Activated CD4-positive, alpha-beta T cell treated with anti-CD3 and anti-CD28 coated beads for 36 hours (primary cell): Measurements from ENCODE around the gene EPB41L3. TPM values are rescaled to one million over a fixed set of nuclear protein-coding genes. Genes with fewer than 3 reads are reported as not detected.

Experiments
- ATAC-seq: fragments of 200-7000 bp; cut with Tn5 transposase; one replicate; pipeline ENCODE4 v1.10.0; 2021; ENCODE audit warnings: mild to moderate bottlenecking, moderate library complexity
- CTCF ChIA-PET: fragments of 350-600 bp; sonication (Branson Sonifier 250); formaldehyde crosslinking; loops from one replicate; lab custom pipeline; 2021; ENCODE audit warnings: antibody characterized with exemption; lab: Charles Lee
- POLR2A ChIA-PET: fragments of 350-600 bp; sonication (Branson Sonifier 250); formaldehyde crosslinking; loops from one replicate; lab custom pipeline; 2021; ENCODE audit warnings: antibody characterized with exemption, inconsistent platforms; lab: Charles Lee
- DNase-seq: peaks from one replicate; pipeline ENCODE4 v3.0.0-alpha.2; 2020
- H3K27ac Mint-ChIP-seq: one replicate; pipeline ENCODE4 v1.8.0; 2021; ENCODE audit warnings: mixed read lengths
- H3K27me3 Mint-ChIP-seq: one replicate; pipeline ENCODE4 v1.8.0; 2021; ENCODE audit warnings: mixed read lengths
- H3K36me3 Mint-ChIP-seq: one replicate; pipeline ENCODE4 v1.8.0; 2021; ENCODE audit warnings: low read depth, mixed read lengths
- H3K4me1 Mint-ChIP-seq: one replicate; pipeline ENCODE4 v1.8.0; 2021; ENCODE audit warnings: mixed read lengths
- H3K4me3 Mint-ChIP-seq: one replicate; pipeline ENCODE4 v1.8.0; 2021; ENCODE audit warnings: mild to moderate bottlenecking, moderate library complexity, mixed read lengths
- H3K9me3 Mint-ChIP-seq: one replicate; pipeline ENCODE4 v1.8.0; 2021; ENCODE audit warnings: low read depth, mixed read lengths
- intact Hi-C, 2 experiments: fragments of 100-400 bp; cut with DNase I in 1 of 2; cut with micrococcal nuclease in 1 of 2; formaldehyde crosslinking; loops; one replicate each; pipeline versions ENCODE4 v1.14.2 to v1.15.1; 2022 to 2024; cut with DNase I, micrococcal nuclease
- total RNA-seq, 2 experiments: library from RNA; stranded (reverse); gene quantifications; one replicate each; pipeline ENCODE4 v1.2.3, GENCODE V29; 2021

The EPB41L3 gene
- total RNA-seq, 2 experiments from 2014 or later = 10.4 to 13.4 TPM

DNA sequence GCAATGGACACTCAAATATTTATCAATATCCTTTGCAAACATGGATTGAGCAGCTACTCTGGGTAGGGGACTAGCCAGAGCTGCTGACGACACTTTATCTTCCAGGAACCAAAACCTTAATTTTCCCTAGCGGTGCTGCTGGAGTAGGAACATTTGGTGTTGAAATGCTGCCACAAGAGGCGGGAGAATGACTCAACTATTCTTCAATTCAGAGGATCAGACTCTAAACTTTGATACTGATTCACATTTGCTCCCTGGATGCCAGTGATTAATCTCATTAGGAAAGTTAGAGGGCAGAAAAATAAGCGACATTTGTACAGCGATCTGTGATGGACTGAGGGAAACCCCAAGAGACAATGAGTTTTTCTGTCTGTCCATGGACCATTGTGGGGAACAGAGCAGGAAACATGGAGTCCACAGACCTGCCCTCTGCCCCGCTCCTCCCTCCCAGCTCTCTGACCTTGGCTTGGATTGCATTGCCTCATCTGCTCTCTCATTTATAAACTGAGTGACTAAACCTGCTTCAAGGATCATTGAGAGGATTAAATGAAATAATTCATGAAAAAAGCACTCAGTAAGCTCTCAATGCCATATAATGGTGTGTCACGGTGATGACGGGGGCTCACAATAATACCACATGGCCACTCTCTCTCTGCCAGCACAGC lies 12.6 kb upstream of the EPB41L3 start:
- ATAC-seq = no peak
- no peaks in the 10 kb centered on the region for H3K9me3 Mint-ChIP-seq
- H3K36me3 Mint-ChIP-seq = no peaks in the 10 kb centered on the region
- H3K4me3 Mint-ChIP-seq = no peak overlapping the region
- H3K27me3 Mint-ChIP-seq = peaks cover 9% of the 10 kb centered on the region
- ChIA-PET POLR2A (no interaction called here), CTCF (interaction anchor here (1.0 kb wide), 1 partner anchor 10 kb away, joined by 3 read pairs; no protein-coding TSS in a partner anchor)
- intact Hi-C loops = no loop called here
- H3K27ac Mint-ChIP-seq = no peak overlapping the region
- no peak for DNase-seq
- H3K4me1 Mint-ChIP-seq = no peaks in the 10 kb centered on the region

DNA sequence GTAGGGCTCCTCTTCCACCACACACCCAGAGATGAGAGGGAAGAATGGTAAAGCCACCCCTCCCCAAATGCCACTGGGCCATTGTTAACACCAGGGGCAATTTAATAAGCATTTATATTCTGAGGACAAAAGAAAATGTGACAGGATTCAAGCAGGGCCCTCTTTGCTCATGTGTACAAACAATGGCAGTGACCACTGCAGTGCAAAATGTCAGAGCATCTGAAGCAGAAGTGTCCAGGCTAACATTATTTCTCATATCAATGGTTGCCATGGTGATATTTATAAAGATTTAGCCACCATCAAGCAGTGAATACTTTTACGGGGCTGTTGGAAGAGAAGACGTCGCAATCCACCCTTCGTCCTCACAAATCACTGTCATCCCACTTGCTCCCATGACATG lies 10.8 kb upstream of the EPB41L3 start:
- Mint-ChIP-seq H3K36me3 (no peaks in the 10 kb centered on the region), H3K4me1 (no peaks in the 10 kb centered on the region), H3K27me3 (peaks cover 8% of the 10 kb centered on the region), H3K27ac (no peak overlapping the region), H3K4me3 (no peak overlapping the region), H3K9me3 (no peaks in the 10 kb centered on the region)
- ChIA-PET POLR2A (no interaction called here), CTCF (no interaction called here)
- DNase-seq = no peak
- intact Hi-C loops = no loop called here
- no peak for ATAC-seq

DNA sequence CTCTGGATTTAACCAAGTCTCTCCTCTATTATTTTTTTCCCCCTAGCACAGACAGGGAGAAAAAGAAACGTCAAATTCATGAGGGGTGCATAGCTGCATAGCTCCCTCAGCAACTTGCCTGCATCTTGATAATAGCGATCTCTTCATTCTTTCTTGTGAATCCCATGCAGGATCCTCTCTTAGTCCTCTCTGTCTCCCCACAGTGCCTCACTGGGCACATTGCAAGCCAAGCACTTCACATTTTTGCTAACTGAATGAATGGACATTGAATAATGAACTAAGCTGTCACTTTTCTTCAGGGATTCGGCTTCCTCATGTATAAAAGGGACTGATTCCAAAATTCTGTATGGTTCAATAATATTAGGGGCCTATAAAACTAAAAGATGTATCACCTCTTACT lies 2.9 kb upstream of the EPB41L3 start:
- POLR2A ChIA-PET = no interaction called here
- Mint-ChIP-seq H3K27ac (no peak overlapping the region), H3K27me3 (peaks cover 27% of the 10 kb centered on the region), H3K4me1 (peaks cover 3% of the 10 kb centered on the region), H3K36me3 (no peaks in the 10 kb centered on the region), H3K4me3 (no peak overlapping the region), H3K9me3 (no peaks in the 10 kb centered on the region)
- peak; percentile 50 for ATAC-seq
- DNase-seq = peak; percentile 20
- intact Hi-C loops = loop anchor here (1.0 to 10.0 kb wide), 3 partner anchors 90 to 474 kb away; no protein-coding TSS in a partner anchor
- CTCF ChIA-PET = interaction anchor here (0.7 to 1.5 kb wide), 4 partner anchors 10 to 587 kb away, joined by 3 to 4 read pairs (median 4); no protein-coding TSS in a partner anchor

DNA sequence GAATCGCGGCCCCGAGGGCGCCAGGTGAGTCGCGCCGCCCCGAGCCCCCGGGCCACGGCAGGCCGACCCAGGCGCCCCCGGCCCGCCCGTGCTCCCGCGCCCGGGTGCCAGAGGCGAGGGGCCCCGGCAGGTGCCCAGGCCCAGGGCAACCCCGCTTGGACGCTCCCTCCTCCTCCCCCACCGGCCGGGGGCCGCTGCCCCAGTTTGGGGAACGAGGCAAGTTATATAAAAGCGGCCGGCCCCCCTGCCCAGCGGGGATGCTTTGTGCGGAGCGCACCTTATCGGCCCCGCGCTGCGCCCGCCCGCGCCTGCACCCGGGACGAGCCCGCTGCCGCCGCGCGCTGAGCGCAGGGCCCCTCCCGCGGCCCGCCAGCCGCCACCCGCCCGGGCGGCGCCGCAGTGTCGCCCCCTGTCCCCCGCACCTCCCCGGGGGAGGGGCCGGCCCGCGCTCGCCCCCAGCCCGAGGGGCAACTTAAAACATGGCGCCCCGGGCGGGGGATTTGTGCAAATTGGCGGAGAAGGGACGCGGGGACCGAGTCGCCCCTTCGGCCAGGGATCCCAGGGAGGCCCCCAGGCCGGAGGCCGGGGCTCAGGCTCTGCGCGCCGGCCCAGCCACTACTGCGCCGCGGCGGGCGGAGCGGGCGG lies 639 bp downstream of the EPB41L3 start:
- peak overlapping the region; percentile 52 for H3K4me3 Mint-ChIP-seq
- DNase-seq (peak; percentile 32), ATAC-seq (peak; percentile 74)
- H3K4me1 Mint-ChIP-seq = peaks cover 3% of the 10 kb centered on the region
- H3K27me3 Mint-ChIP-seq = peaks cover 39% of the 10 kb centered on the region
- intact Hi-C loops = loop anchor here (2.0 to 10.0 kb wide), 4 partner anchors 86 to 246 kb away; partner anchors contain the start of gene ZBTB14 (in 1 of the 2)
- H3K36me3 Mint-ChIP-seq = no peaks in the 10 kb centered on the region
- H3K27ac Mint-ChIP-seq = no peak overlapping the region
- ChIA-PET CTCF (no interaction called here), POLR2A (no interaction called here)
- no peaks in the 10 kb centered on the region for H3K9me3 Mint-ChIP-seq

DNA sequence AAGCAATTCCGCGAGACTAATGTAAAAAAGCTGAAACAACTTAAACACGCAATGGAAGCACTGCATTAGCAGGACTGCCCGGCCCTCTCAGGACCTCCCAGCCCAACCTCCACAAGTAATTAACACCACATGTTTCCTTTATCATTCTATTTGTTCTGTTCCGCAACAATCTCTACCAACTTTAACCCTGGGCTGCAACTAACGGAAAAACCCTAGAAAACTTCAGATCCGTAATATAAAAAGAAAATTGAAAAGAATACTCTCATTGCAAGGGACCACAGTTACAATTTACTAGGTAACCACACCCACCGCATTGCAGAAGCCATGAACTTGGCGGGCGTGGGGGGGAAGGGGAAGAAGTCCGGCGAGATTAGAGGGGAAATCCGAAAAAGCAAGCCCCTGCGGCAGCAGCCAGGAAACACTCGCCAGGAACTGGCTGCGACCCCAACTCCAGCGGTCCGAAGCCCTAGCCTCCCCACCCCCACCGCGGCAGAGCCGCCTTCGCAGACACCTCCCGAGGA lies 1.2 kb downstream of the EPB41L3 start:
- H3K9me3 Mint-ChIP-seq = no peaks in the 10 kb centered on the region
- peaks cover 39% of the 10 kb centered on the region for H3K27me3 Mint-ChIP-seq
- H3K4me1 Mint-ChIP-seq = peaks cover 3% of the 10 kb centered on the region
- H3K36me3 Mint-ChIP-seq = no peaks in the 10 kb centered on the region
- ATAC-seq (no peak), DNase-seq (peak; percentile 22)
- POLR2A ChIA-PET = no interaction called here
- CTCF ChIA-PET = interaction anchor here (1.2 kb wide), 1 partner anchor 13 kb away, joined by 3 read pairs; no protein-coding TSS in a partner anchor
- H3K4me3 Mint-ChIP-seq = peak overlapping the region; percentile 52
- intact Hi-C loops = loop anchor here (2.0 to 10.0 kb wide), 4 partner anchors 85 to 245 kb away; partner anchors contain the start of gene ZBTB14 (in 1 of the 2)
- no peak overlapping the region for H3K27ac Mint-ChIP-seq

DNA sequence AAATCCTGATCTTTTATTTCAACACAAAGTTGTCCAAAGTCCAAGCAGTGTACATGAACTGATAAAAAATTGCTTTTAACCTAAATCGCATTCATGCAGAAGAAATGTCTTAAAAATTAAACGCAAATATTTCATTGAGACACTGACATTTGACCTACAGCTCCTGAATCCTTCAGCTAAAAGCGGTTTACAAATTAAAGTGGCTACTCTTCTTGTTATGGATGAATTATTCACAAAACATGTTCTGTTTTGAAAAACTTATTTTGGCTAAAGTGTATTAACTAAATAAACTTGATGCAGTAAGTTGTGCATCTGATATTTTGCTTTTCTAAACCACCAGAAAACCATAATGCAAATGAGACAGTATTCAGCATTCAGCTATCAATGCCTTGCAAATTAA lies 2.2 kb downstream of the EPB41L3 start:
- Mint-ChIP-seq H3K9me3 (no peaks in the 10 kb centered on the region), H3K4me3 (no peak overlapping the region), H3K4me1 (peaks cover 3% of the 10 kb centered on the region), H3K27me3 (peaks cover 35% of the 10 kb centered on the region), H3K36me3 (no peaks in the 10 kb centered on the region), H3K27ac (no peak overlapping the region)
- ChIA-PET POLR2A (no interaction called here), CTCF (interaction anchor here (1.2 kb wide), 1 partner anchor 12 kb away, joined by 3 read pairs; no protein-coding TSS in a partner anchor)
- intact Hi-C loops = loop anchor here (2.0 to 10.0 kb wide), 4 partner anchors 84 to 244 kb away; partner anchors contain the start of gene ZBTB14 (in 1 of the 2)
- DNase-seq = no peak
- ATAC-seq = no peak

DNA sequence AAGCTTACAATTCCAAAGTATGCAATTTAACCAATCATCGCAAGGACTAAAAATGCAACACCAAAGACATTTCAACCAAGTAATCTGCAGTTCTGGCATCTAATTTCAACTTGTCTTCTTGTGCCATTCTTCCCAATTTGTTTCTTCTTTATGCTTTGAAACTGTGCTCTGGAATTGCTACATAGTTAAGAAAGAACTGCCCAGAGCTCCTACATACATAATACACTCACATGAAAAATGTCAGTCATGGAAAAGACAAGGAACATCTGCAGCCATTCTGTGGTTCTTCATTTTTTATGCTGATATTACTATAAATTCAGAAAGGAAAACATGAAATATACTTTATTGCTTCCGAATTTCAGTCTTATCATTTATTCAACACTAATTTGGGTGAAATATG lies 4.4 kb downstream of the EPB41L3 start:
- ChIA-PET CTCF (interaction anchor here (0.8 kb wide), 1 partner anchor 204 kb away, joined by 5 read pairs; no protein-coding TSS in a partner anchor), POLR2A (no interaction called here)
- ATAC-seq (no peak), DNase-seq (no peak)
- Mint-ChIP-seq H3K4me3 (no peak overlapping the region), H3K36me3 (no peaks in the 10 kb centered on the region), H3K4me1 (peaks cover 12% of the 10 kb centered on the region), H3K27me3 (peaks cover 27% of the 10 kb centered on the region), H3K9me3 (no peaks in the 10 kb centered on the region), H3K27ac (no peak overlapping the region)
- intact Hi-C loops = no loop called here

DNA sequence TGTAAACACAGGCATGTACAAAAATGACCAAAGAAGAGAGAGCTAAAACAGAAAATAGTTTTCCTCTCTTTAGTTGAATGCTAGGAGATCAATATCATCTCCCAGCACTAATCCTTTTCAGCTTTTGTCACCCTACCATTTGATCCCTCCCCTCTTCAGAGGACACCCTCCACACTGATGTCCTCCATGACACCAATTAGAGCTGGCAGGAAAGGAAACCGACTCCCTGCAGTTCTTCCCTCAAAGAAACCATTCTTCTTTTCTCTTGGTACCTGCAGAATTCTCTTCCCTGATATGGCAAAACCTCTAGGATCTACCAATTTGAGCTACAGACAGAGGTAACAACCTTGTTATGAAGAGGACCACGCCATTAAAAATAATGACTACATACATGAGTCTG lies 5.3 kb downstream of the EPB41L3 start:
- Mint-ChIP-seq H3K36me3 (no peaks in the 10 kb centered on the region), H3K9me3 (no peaks in the 10 kb centered on the region)
- CTCF ChIA-PET = interaction anchor here (0.7 to 0.8 kb wide), 3 partner anchors 9 to 1147 kb away, joined by 3 to 5 read pairs (median 3); no protein-coding TSS in a partner anchor

DNA sequence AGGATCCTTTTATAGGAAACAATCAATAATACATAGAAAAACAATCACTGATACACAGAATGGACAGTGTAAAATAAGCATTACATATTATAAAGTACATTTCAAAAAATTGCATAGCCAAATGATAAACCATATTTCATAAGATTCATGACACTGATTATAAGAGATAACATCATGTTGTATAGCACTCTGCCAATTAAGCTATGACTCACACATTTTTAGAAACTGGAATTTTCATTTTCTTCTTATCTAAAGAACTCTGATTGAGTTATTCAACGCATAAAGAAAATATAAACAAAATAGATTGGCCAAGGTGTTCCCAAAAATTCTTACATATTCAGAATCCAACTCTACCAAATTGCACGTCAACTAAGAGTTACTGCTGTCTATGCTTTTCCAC lies 5.9 kb downstream of the EPB41L3 start:
- ChIA-PET CTCF (interaction anchor here (0.6 kb wide), 1 partner anchor 126 kb away, joined by 3 read pairs; no protein-coding TSS in a partner anchor), POLR2A (no interaction called here)
- no peaks in the 10 kb centered on the region for H3K36me3 Mint-ChIP-seq
- peaks cover 12% of the 10 kb centered on the region for H3K4me1 Mint-ChIP-seq
- intact Hi-C loops = no loop called here
- no peak for ATAC-seq
- DNase-seq = no peak
- peaks cover 24% of the 10 kb centered on the region for H3K27me3 Mint-ChIP-seq
- H3K4me3 Mint-ChIP-seq = no peak overlapping the region
- H3K9me3 Mint-ChIP-seq = no peaks in the 10 kb centered on the region
- no peak overlapping the region for H3K27ac Mint-ChIP-seq

More for the DNA sequence above, 5.3 kb downstream of the EPB41L3 start:
- H3K27ac Mint-ChIP-seq = no peak overlapping the region
- POLR2A ChIA-PET = no interaction called here
- intact Hi-C loops = no loop called here
- no peak overlapping the region for H3K4me3 Mint-ChIP-seq
- no peak for DNase-seq
- peaks cover 24% of the 10 kb centered on the region for H3K27me3 Mint-ChIP-seq
- peaks cover 12% of the 10 kb centered on the region for H3K4me1 Mint-ChIP-seq
- no peak for ATAC-seq

DNA sequence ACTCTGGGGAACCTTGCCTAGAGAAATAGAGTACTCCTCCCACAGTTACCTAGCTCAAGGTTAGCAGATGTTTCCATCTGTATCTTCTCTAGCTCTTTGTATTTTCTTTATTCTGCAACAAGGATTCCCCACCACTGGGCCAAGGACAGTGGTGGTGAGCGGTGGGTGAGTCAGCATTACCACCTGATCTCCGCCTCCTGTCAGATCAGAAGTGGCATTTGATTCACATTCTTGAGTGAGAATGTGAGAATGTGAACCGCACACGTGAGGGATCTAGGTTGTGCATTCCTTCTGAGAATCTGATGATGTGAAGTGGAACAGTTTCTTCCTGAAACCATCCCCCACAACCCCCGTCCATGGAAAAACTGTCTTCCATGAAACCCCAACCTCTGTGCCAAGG lies 9.0 kb downstream of the EPB41L3 start:
- H3K27ac Mint-ChIP-seq = no peak overlapping the region
- POLR2A ChIA-PET = interaction anchor here (0.6 kb wide), 1 partner anchor 80 kb away, joined by 3 read pairs; no protein-coding TSS in a partner anchor
- ATAC-seq (peak; percentile 91), DNase-seq (peak; percentile 59)
- CTCF ChIA-PET = no interaction called here
- H3K4me1 Mint-ChIP-seq = peaks cover 16% of the 10 kb centered on the region
- no peak overlapping the region for H3K4me3 Mint-ChIP-seq
- peaks cover 4% of the 10 kb centered on the region for H3K27me3 Mint-ChIP-seq
- H3K9me3 Mint-ChIP-seq = no peaks in the 10 kb centered on the region
- intact Hi-C loops = no loop called here
- no peaks in the 10 kb centered on the region for H3K36me3 Mint-ChIP-seq

DNA sequence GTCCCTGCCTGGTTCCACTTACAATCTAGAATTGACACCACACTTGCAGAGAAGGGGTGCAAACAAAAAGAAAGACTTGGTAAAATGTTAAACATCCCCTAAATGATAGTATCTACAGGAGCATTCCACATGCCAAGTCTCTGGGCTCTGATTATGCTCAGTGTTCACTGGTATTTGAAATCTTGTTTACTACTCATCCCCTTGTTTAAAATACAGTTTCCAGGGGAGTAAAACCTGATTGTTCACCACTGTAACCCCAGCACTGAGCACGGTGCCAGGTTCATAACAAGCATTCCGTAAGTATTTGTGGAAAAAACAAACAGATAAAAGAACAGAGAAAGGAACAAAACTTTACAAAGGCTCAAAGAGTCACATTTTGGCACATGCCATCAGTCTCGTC lies 11.7 kb downstream of the EPB41L3 start:
- H3K4me3 Mint-ChIP-seq = no peak overlapping the region
- H3K27ac Mint-ChIP-seq = no peak overlapping the region
- H3K27me3 Mint-ChIP-seq = no peaks in the 10 kb centered on the region
- ChIA-PET CTCF (interaction anchor here (0.7 kb wide), 1 partner anchor 31 kb away, joined by 3 read pairs; no protein-coding TSS in a partner anchor), POLR2A (no interaction called here)
- peaks cover 16% of the 10 kb centered on the region for H3K4me1 Mint-ChIP-seq
- H3K9me3 Mint-ChIP-seq = no peaks in the 10 kb centered on the region
- ATAC-seq (no peak), DNase-seq (no peak)
- no peaks in the 10 kb centered on the region for H3K36me3 Mint-ChIP-seq
- intact Hi-C loops = no loop called here
